HEK293 (cell line): ENCODE results near the gene OSBPL10.
A peak's percentile ranks its signal among the peaks of the same experiment; 100 is the strongest.

ENCODE experiments used
- CTCF ChIA-PET: fragments of 350-600 bp; formaldehyde crosslinking; extraction: SDS; loops from one replicate; lab custom pipeline; 2021; ENCODE audit warnings: antibody characterized with exemption; lab: Yijun Ruan, JAX
- POLR2A ChIA-PET: fragments of 300-600 bp; formaldehyde crosslinking; extraction: SDS; loops from one replicate; lab custom pipeline; 2020; ENCODE audit warnings: antibody characterized with exemption, inconsistent platforms; lab: Yijun Ruan, JAX
- H3K27ac ChIP-seq: fragments of 200-500 bp; sonication (Bioruptor generic); 2 replicates; pipeline ENCODE4 v1.5.1; 2014; ENCODE audit warnings: low read depth, low read length, control low read depth, inconsistent platforms; ENCODE audit errors: extremely low read depth
- H3K36me3 ChIP-seq, 2 experiments: fragments of 200-500 bp in 1 of 2; sonication (Bioruptor generic) in 1 of 2; 1 replicate in 1 of 2; 2 replicates in 1 of 2; pipeline ENCODE4 v1.5.1; 2014 to 2017; ENCODE audit warnings: inconsistent platforms in 2 of 2, low read length in 2 of 2; ENCODE audit not compliant: control insufficient read depth in 2 of 2, insufficient read depth in 1 of 2
- H3K4me1 ChIP-seq: fragments of 200-500 bp; sonication (Bioruptor generic); 2 replicates; pipeline ENCODE4 v1.5.1; 2014; ENCODE audit warnings: mild to moderate bottlenecking, low read length, inconsistent platforms; ENCODE audit not compliant: control insufficient read depth, insufficient read depth
- H3K4me3 ChIP-seq: 2 replicates; pipeline ENCODE4 v1.5.1; 2011; ENCODE audit warnings: low read depth, mild to moderate bottlenecking, control low read depth, low read length, moderate library complexity
- H3K9me3 ChIP-seq: fragments of 200-500 bp; sonication (Bioruptor generic); 2 replicates; pipeline ENCODE4 v1.5.1; 2014; ENCODE audit warnings: low read depth, low read length, inconsistent platforms; ENCODE audit not compliant: control insufficient read depth, insufficient read depth
- FEZF1 ChIP-seq: fragments of 450-650 bp; formaldehyde crosslinking; IDR thresholded peaks from 2 replicates; pipeline ENCODE4 v1.5.1; 2016; ENCODE audit warnings: missing biosample characterization, missing genetic modification characterization
- PRDM1 ChIP-seq: fragments of 450-650 bp; formaldehyde crosslinking; IDR thresholded peaks from 2 replicates; pipeline ENCODE4; 2016; ENCODE audit warnings: missing biosample characterization, missing genetic modification characterization
- PRDM2 ChIP-seq: fragments of 450-650 bp; formaldehyde crosslinking; IDR thresholded peaks from 2 replicates; pipeline ENCODE4 v1.5.1; 2016; ENCODE audit warnings: missing biosample characterization, missing genetic modification characterization, borderline replicate concordance
- WT1 ChIP-seq: fragments of 450-650 bp; formaldehyde crosslinking; IDR thresholded peaks from 2 replicates; pipeline ENCODE4 v1.5.1; 2016; ENCODE audit warnings: missing biosample characterization, missing genetic modification characterization
- ZBTB17 ChIP-seq: fragments of 450-650 bp; formaldehyde crosslinking; IDR thresholded peaks from 2 replicates; pipeline ENCODE4 v1.5.1; 2016; ENCODE audit warnings: missing biosample characterization, missing genetic modification characterization
- ZBTB7A ChIP-seq: fragments of 450-650 bp; formaldehyde crosslinking; IDR thresholded peaks from 2 replicates; pipeline ENCODE4 v1.5.1; 2016; ENCODE audit warnings: low read depth, missing biosample characterization, missing genetic modification characterization
- ZIC2 ChIP-seq: fragments of 450-650 bp; formaldehyde crosslinking; IDR thresholded peaks from 2 replicates; pipeline ENCODE4 v1.5.1; 2016; ENCODE audit warnings: missing biosample characterization, missing genetic modification characterization
- ZNF16 ChIP-seq: fragments of 450-650 bp; formaldehyde crosslinking; IDR thresholded peaks from 2 replicates; pipeline ENCODE4 v1.5.1; 2016; ENCODE audit warnings: low read depth, missing biosample characterization, missing genetic modification characterization
- ZNF175 ChIP-seq: fragments of 450-650 bp; formaldehyde crosslinking; IDR thresholded peaks from 2 replicates; pipeline ENCODE4 v1.5.1; 2016; ENCODE audit warnings: missing biosample characterization, missing genetic modification characterization
- ZNF24 ChIP-seq: fragments of 450-650 bp; formaldehyde crosslinking; IDR thresholded peaks from 2 replicates; pipeline ENCODE4 v1.5.1; 2016; ENCODE audit warnings: missing biosample characterization, missing genetic modification characterization
- ZNF280D ChIP-seq: fragments of 450-650 bp; formaldehyde crosslinking; IDR thresholded peaks from 2 replicates; pipeline ENCODE4 v1.5.1; 2016; ENCODE audit warnings: missing biosample characterization, missing genetic modification characterization
- ZNF324 ChIP-seq: fragments of 450-650 bp; formaldehyde crosslinking; IDR thresholded peaks from 2 replicates; pipeline ENCODE4 v1.5.1; 2016; ENCODE audit warnings: missing biosample characterization, missing genetic modification characterization
- ZNF514 ChIP-seq: fragments of 450-650 bp; formaldehyde crosslinking; IDR thresholded peaks from 2 replicates; pipeline ENCODE4 v1.5.1; 2016; ENCODE audit warnings: missing biosample characterization, missing genetic modification characterization
- ZNF747 ChIP-seq: fragments of 450-650 bp; formaldehyde crosslinking; IDR thresholded peaks from 2 replicates; pipeline ENCODE4 v1.5.1; 2016; ENCODE audit warnings: missing biosample characterization, missing genetic modification characterization

Gene OSBPL10

GRCh38 chr3:32009101-32009500, 28.0 kb upstream of the OSBPL10 start:
- H3K36me3 ChIP-seq, result no peaks in the 10 kb centered on the region
- no peak overlapping the region for H3K27ac ChIP-seq
- TF ChIP-seq ZNF24 (no peak), ZNF175 (tag by site-specific recombination) (no peak), PRDM2 (tag by site-specific recombination) (no peak), FEZF1 (no peak), ZBTB7A (tag by site-specific recombination) (no peak), PRDM1 (tag by site-specific recombination) (no peak)
- TF ChIP-seq, all 188 proteins: peak for 0
- H3K4me1 ChIP-seq, result no peaks in the 10 kb centered on the region
- no peaks in the 10 kb centered on the region for H3K9me3 ChIP-seq
- ChIA-PET POLR2A (no interaction called here), CTCF (interaction anchor here (1.7 kb wide), 1 partner anchor 10 kb away, joined by 7 read pairs; no protein-coding TSS in a partner anchor)
- H3K4me3 ChIP-seq, result no peak overlapping the region

GRCh38 chr3:32004113-32004765, 23.2 kb upstream of the OSBPL10 start:
- ChIA-PET CTCF (interaction anchor here (0.9 kb wide), 1 partner anchor 15 kb away, joined by 5 read pairs; no protein-coding TSS in a partner anchor), POLR2A (no interaction called here)
- TF ChIP-seq WT1 (tag by site-specific recombination) (no peak), ZIC2 (peak; percentile 69), ZBTB17 (tag by site-specific recombination) (no peak)

GRCh38 chr3:32003380-32003779, 22.3 kb upstream of the OSBPL10 start:
- no peaks in the 10 kb centered on the region for H3K9me3 ChIP-seq
- TF ChIP-seq ZNF324 (no peak), ZNF280D (tag by site-specific recombination) (no peak), ZNF16 (tag by site-specific recombination) (no peak), ZNF747 (tag by site-specific recombination) (no peak), ZNF514 (tag by site-specific recombination) (no peak)
- TF ChIP-seq, all 188 proteins: peak for 0
- H3K4me3 ChIP-seq, result no peak overlapping the region
- no peak overlapping the region for H3K27ac ChIP-seq
- H3K36me3 ChIP-seq, result no peaks in the 10 kb centered on the region
- POLR2A ChIA-PET, result no interaction called here
- CTCF ChIA-PET, result no interaction called here
- no peaks in the 10 kb centered on the region for H3K4me1 ChIP-seq

More at GRCh38 chr3:32004113-32004765, 23.2 kb upstream of the OSBPL10 start:
- Histone ChIP-seq H3K27ac (no peak overlapping the region), H3K9me3 (no peaks in the 10 kb centered on the region), H3K4me1 (no peaks in the 10 kb centered on the region), H3K4me3 (no peak overlapping the region), H3K36me3 (no peaks in the 10 kb centered on the region)
